MM.1S (cell line): ENCODE data around the gene LRMDA.
"Not testable (repeated sequence)": the region's sequence is repeated elsewhere in the genome, so short reads cannot be mapped to it uniquely, and the experiment has no call there.

Source experiments
- DNase-seq: peaks from one replicate; pipeline ENCODE4 v3.0.0-alpha.2; 2015
- H2AFZ ChIP-seq: fragments of 300-600 bp; sonication (generic); 2 replicates; pipeline ENCODE4 v1.6.0; 2016; ENCODE audit warnings: antibody characterized with exemption, low read length
- H3F3A ChIP-seq: fragments of 300-600 bp; sonication (generic); 2 replicates; pipeline ENCODE4 v1.6.1; 2016; ENCODE audit warnings: mild to moderate bottlenecking, antibody characterized with exemption, low read length, moderate library complexity, mixed read lengths; ENCODE audit not compliant: insufficient read depth
- H3K27ac ChIP-seq: fragments of 300-600 bp; sonication (generic); 2 replicates; pipeline ENCODE4 v1.5.1; 2016; ENCODE audit warnings: mild to moderate bottlenecking, low read length
- H3K27me3 ChIP-seq: fragments of 300-600 bp; sonication (generic); replicated peaks from 2 replicates; pipeline ENCODE4 v1.6.0; 2016; ENCODE audit warnings: low read length; ENCODE audit not compliant: insufficient read depth
- H3K36me3 ChIP-seq: fragments of 300-600 bp; sonication (generic); replicated peaks from 2 replicates; pipeline ENCODE4 v1.6.1; 2016; ENCODE audit warnings: mild to moderate bottlenecking, low read length, mixed read lengths; ENCODE audit not compliant: insufficient read depth
- H3K4me1 ChIP-seq: fragments of 300-600 bp; sonication (generic); 2 replicates; pipeline ENCODE4 v1.6.1; 2016; ENCODE audit warnings: low read length, mixed read lengths
- H3K4me2 ChIP-seq: fragments of 300-600 bp; sonication (generic); 2 replicates; pipeline ENCODE4 v1.6.0; 2016; ENCODE audit warnings: low read depth, low read length
- H3K4me3 ChIP-seq: fragments of 300-600 bp; sonication (generic); 2 replicates; pipeline ENCODE4 v1.5.1; 2016; ENCODE audit warnings: low read length, mixed read lengths
- H3K79me2 ChIP-seq: fragments of 300-600 bp; sonication (generic); 2 replicates; pipeline ENCODE4 v1.6.1; 2016; ENCODE audit warnings: mixed run types, low read length, mixed read lengths
- H3K9ac ChIP-seq: fragments of 300-600 bp; sonication (generic); 2 replicates; pipeline ENCODE4 v1.6.1; 2016; ENCODE audit warnings: low read length, mixed read lengths
- H3K9me2 ChIP-seq: fragments of 300-600 bp; sonication (generic); replicated peaks from 2 replicates; pipeline ENCODE4 v1.6.1; 2016; ENCODE audit warnings: mild to moderate bottlenecking, low read length, mixed read lengths; ENCODE audit not compliant: insufficient read depth
- H3K9me3 ChIP-seq: fragments of 300-600 bp; sonication (generic); replicated peaks from 2 replicates; pipeline ENCODE4 v1.6.1; 2016; ENCODE audit warnings: mild to moderate bottlenecking, low read length, mixed read lengths; ENCODE audit not compliant: insufficient read depth
- H4K20me1 ChIP-seq: fragments of 300-600 bp; sonication (generic); 2 replicates; pipeline ENCODE4 v1.6.1; 2016; ENCODE audit warnings: mild to moderate bottlenecking, low read length, moderate library complexity, mixed read lengths; ENCODE audit not compliant: insufficient read depth
- EZH2 ChIP-seq: fragments of 300-600 bp; sonication (generic); optimal IDR thresholded peaks from 2 replicates; pipeline ENCODE3; 2017; ENCODE audit warnings: low read depth, mild to moderate bottlenecking, antibody characterized with exemption, low read length, mixed read lengths
- EZH2phosphoT487 ChIP-seq: fragments of 300-600 bp; sonication (generic); IDR thresholded peaks from 2 replicates; pipeline ENCODE4 v1.6.1; 2018; ENCODE audit warnings: antibody characterized with exemption, low read length
- TF ChIP-seq, protein P1 (sequence below): fragments of 300-600 bp; sonication (generic); IDR thresholded peaks from 2 replicates; pipeline ENCODE4 v1.5.1; 2016; ENCODE audit warnings: antibody characterized with exemption, low read length, mixed read lengths

The LRMDA gene

DNA sequence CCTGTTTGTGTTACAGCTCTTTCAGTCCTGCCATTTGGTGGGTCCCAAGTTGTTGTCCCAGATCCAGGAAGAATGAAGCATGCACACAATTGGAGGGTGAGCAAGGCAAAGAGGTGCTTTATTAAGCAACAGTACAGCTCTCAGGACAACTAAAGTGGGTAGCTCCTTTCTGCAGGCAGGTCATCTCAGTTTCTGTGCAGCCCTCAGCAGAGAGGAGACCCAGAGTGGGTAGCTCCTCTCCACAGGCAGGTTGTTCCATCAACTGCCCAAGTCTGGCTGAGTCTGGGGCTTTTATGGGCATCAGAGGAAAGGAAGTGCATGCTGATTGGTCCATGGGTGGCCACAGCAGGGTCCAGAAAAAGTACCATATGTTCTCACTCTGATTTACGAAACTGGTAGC, 624.5 kb downstream of the LRMDA start:
- H2AFZ ChIP-seq = no peak overlapping the region
- no peaks in the 10 kb centered on the region for H3K27me3 ChIP-seq
- TF ChIP-seq, protein P1, sequence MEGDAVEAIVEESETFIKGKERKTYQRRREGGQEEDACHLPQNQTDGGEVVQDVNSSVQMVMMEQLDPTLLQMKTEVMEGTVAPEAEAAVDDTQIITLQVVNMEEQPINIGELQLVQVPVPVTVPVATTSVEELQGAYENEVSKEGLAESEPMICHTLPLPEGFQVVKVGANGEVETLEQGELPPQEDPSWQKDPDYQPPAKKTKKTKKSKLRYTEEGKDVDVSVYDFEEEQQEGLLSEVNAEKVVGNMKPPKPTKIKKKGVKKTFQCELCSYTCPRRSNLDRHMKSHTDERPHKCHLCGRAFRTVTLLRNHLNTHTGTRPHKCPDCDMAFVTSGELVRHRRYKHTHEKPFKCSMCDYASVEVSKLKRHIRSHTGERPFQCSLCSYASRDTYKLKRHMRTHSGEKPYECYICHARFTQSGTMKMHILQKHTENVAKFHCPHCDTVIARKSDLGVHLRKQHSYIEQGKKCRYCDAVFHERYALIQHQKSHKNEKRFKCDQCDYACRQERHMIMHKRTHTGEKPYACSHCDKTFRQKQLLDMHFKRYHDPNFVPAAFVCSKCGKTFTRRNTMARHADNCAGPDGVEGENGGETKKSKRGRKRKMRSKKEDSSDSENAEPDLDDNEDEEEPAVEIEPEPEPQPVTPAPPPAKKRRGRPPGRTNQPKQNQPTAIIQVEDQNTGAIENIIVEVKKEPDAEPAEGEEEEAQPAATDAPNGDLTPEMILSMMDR = no peak
- TF ChIP-seq EZH2phosphoT487 (no peak), EZH2 (no peak)
- H3F3A ChIP-seq = no peaks in the 10 kb centered on the region
- DNase-seq = no peak
- H3K4me3 ChIP-seq = no peak overlapping the region
- H3K4me2 ChIP-seq = no peak overlapping the region
- no peaks in the 10 kb centered on the region for H3K9me3 ChIP-seq
- H3K9me2 ChIP-seq = no peaks in the 10 kb centered on the region
- no peaks in the 10 kb centered on the region for H3K4me1 ChIP-seq
- H3K79me2 ChIP-seq = no peaks in the 10 kb centered on the region
- H3K9ac ChIP-seq = no peak overlapping the region
- no peaks in the 10 kb centered on the region for H3K36me3 ChIP-seq
- no peak overlapping the region for H3K27ac ChIP-seq
- no peaks in the 10 kb centered on the region for H4K20me1 ChIP-seq

DNA sequence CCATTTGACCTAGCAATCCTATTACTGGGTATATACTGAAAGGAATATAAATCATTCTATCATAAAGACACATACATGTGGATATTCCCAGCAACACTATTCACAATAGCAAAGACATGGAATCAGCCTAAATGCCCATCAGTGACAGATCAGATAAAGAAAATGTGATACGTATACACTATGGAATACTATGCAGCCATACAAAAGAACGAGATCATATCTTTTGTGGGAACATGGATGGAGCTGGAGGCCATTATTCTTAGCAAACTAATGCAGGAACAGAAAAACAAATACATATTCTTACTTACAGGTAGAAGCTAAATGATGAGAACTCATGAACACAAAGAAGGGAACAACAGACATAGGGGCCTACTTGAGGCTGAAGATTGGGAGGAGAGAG, 629.6 kb downstream of the LRMDA start:
- DNase-seq, H4K20me1 ChIP-seq, H3K9ac ChIP-seq, H2AFZ ChIP-seq, H3K4me1 ChIP-seq, H3K27ac ChIP-seq, H3F3A ChIP-seq, H3K9me3 ChIP-seq, H3K36me3 ChIP-seq, H3K4me3 ChIP-seq, H3K27me3 ChIP-seq, H3K9me2 ChIP-seq, H3K4me2 ChIP-seq, H3K79me2 ChIP-seq: not testable (repeated sequence)

DNA sequence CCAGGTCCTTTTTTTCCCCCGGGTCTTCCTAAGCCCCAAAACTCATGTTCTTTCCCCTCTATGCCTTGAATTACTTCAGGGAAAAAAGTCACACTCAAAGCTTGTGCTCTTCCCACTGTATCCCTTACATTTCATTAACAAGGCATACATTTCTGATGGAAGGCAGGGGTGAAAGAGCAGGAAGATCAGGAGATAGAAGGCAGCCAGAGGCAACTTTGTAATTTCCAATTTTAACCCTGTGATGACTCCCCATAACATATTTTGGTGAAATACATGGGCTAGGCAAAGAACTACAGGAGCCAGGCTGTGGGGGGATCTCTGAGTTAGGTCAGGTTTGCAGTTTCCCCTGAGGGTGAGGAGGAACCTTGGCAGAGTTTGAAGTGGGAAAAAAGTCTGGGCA, 635.0 kb downstream of the LRMDA start:
- no peaks in the 10 kb centered on the region for H3F3A ChIP-seq
- H2AFZ ChIP-seq = no peak overlapping the region
- no peaks in the 10 kb centered on the region for H3K9me2 ChIP-seq
- H3K36me3 ChIP-seq = no peaks in the 10 kb centered on the region
- TF ChIP-seq EZH2 = no peak
- TF ChIP-seq, protein P1 = no peak
- TF ChIP-seq EZH2phosphoT487 = no peak
- H3K9ac ChIP-seq = no peak overlapping the region
- DNase-seq = no peak
- no peaks in the 10 kb centered on the region for H3K27me3 ChIP-seq
- no peaks in the 10 kb centered on the region for H3K9me3 ChIP-seq
- H3K27ac ChIP-seq = no peak overlapping the region
- H4K20me1 ChIP-seq = no peaks in the 10 kb centered on the region
- H3K4me1 ChIP-seq = no peaks in the 10 kb centered on the region
- H3K4me2 ChIP-seq = no peak overlapping the region
- H3K79me2 ChIP-seq = no peaks in the 10 kb centered on the region
- H3K4me3 ChIP-seq = no peak overlapping the region

DNA sequence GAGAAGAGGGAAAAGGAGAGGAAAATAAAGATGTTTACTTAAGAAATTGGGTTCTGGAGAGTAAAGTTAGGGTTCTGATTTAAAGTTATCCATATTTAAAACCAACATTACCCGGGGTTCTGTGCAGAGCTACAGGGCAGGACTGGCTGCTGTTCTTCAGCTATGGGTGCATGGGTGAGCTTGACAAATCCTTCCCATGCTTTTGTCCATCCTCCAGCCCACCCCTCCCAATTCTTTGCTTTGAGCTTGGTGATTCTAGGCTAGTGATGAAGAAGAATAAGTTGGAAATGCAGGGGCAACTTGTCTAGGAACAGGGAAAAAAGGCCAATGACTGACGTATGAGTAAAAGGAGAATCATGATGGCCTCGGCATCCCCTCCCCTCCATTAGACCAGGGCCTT, 636.0 kb downstream of the LRMDA start:
- no peak for DNase-seq
- Histone ChIP-seq H3K9me2 (no peaks in the 10 kb centered on the region), H3K4me1 (no peaks in the 10 kb centered on the region), H2AFZ (no peak overlapping the region), H3K9ac (no peak overlapping the region), H3F3A (no peaks in the 10 kb centered on the region), H3K27me3 (no peaks in the 10 kb centered on the region), H3K79me2 (no peaks in the 10 kb centered on the region), H3K4me3 (no peak overlapping the region), H3K4me2 (no peak overlapping the region), H3K27ac (no peak overlapping the region), H4K20me1 (no peaks in the 10 kb centered on the region), H3K9me3 (no peaks in the 10 kb centered on the region), H3K36me3 (no peaks in the 10 kb centered on the region)
- TF ChIP-seq EZH2phosphoT487 (no peak), EZH2 (no peak)
- TF ChIP-seq, protein P1 = no peak
